A549 (cell line): ENCODE results near the gene GALR1. TPM values are rescaled to one million over a fixed set of nuclear protein-coding genes. Genes with fewer than 3 reads are reported as not detected.

Source experiments
- ATAC-seq, 2 experiments: fragments of 200-7000 bp in 1 of 2; fragments of >200 bp in 1 of 2; cut with Nextera tagmentation in 1 of 2; cut with Tn5 transposase in 1 of 2; 3 replicates each; pipeline versions ENCODE4 v1.8.0 to v1.9.1; 2018 to 2020; ENCODE audit warnings: mild to moderate bottlenecking in 1 of 2, moderate library complexity in 1 of 2
- CTCF ChIA-PET: fragments of 300-600 bp; sonication (Branson Sonifier 250); formaldehyde crosslinking; extraction: SDS; loops from one replicate; lab custom pipeline; 2021; ENCODE audit warnings: antibody characterized with exemption, inconsistent platforms; lab: Yijun Ruan, JAX
- POLR2A ChIA-PET: fragments of 350-600 bp; formaldehyde crosslinking; extraction: SDS; loops from one replicate; lab custom pipeline; 2021; ENCODE audit warnings: antibody characterized with exemption, inconsistent platforms; lab: Yijun Ruan, JAX
- DNase-seq, 2 experiments: peaks; one replicate each; pipeline versions ENCODE4 v3.0.0 to v3.0.0-alpha.2; 2011 to 2016; ENCODE audit warnings: low read depth in 1 of 2, low spot score in 1 of 2
- FAIRE-seq: peaks from 2 replicates; lab custom pipeline; 2011; peaks lifted over from hg19 to GRCh38; lab: Jason Lieb, UNC
- H3K27ac ChIP-seq, 2 experiments: fragments of >200 bp; sonication (Bioruptor Twin); formaldehyde crosslinking; 3 replicates each; pipeline ENCODE4 v1.5.1; 2016 to 2017
- H3K4me1 ChIP-seq: fragments of >200 bp; sonication (Bioruptor Twin); formaldehyde crosslinking; 3 replicates; pipeline ENCODE4 v1.6.1; 2016
- H3K4me2 ChIP-seq: fragments of >200 bp; sonication (Bioruptor Twin); formaldehyde crosslinking; 3 replicates; pipeline ENCODE4 v1.6.1; 2016
- H3K4me3 ChIP-seq: fragments of >200 bp; sonication (Bioruptor Twin); formaldehyde crosslinking; 3 replicates; pipeline ENCODE4 v1.5.1; 2016
- H3K9me3 ChIP-seq: fragments of >200 bp; sonication (Bioruptor Twin); formaldehyde crosslinking; 3 replicates; pipeline ENCODE4 v1.6.1; 2016
- ATOH8 ChIP-seq: fragments of 250-450 bp; sonication (Bioruptor Pico); IDR thresholded peaks from 2 replicates; pipeline ENCODE4 v1.5.0; 2020; ENCODE audit warnings: low read depth, mild to moderate bottlenecking, moderate library complexity
- CBX8 ChIP-seq: fragments of 200-600 bp; sonication (generic); IDR thresholded peaks from 2 replicates; pipeline ENCODE4 v1.6.1; 2016
- E2F6 ChIP-seq: IDR thresholded peaks from 2 replicates; pipeline ENCODE4 v1.6.1; 2012; ENCODE audit warnings: low read depth, borderline replicate concordance
- FOSB ChIP-seq: fragments of 250-450 bp; sonication (Bioruptor Pico); IDR thresholded peaks from 2 replicates; pipeline ENCODE4 v1.5.0; 2020; ENCODE audit warnings: mild to moderate bottlenecking, moderate library complexity
- HMGXB4 ChIP-seq: fragments of 250-450 bp; sonication (Bioruptor Pico); IDR thresholded peaks from 2 replicates; pipeline ENCODE4 v1.5.0; 2021; ENCODE audit warnings: mild to moderate bottlenecking, moderate library complexity, borderline replicate concordance
- HOXB5 ChIP-seq: fragments of 250-450 bp; sonication (Bioruptor Pico); IDR thresholded peaks from 2 replicates; pipeline ENCODE4 v1.5.0; 2020; ENCODE audit warnings: mild to moderate bottlenecking, moderate library complexity
- KDM5A ChIP-seq: fragments of 200-600 bp; sonication (generic); IDR thresholded peaks from 2 replicates; pipeline ENCODE4 v1.6.1; 2016; ENCODE audit warnings: antibody characterized with exemption, mild to moderate bottlenecking
- PBX3 ChIP-seq: IDR thresholded peaks from 2 replicates; pipeline ENCODE4 v1.6.1; 2012
- PHF8 ChIP-seq: fragments of 200-600 bp; sonication (generic); IDR thresholded peaks from 2 replicates; pipeline ENCODE4 v1.6.1; 2016; ENCODE audit warnings: low read depth, mild to moderate bottlenecking, antibody characterized with exemption, moderate library complexity, borderline replicate concordance
- POLR2A ChIP-seq: IDR thresholded peaks from 2 replicates; pipeline ENCODE4 v1.6.1; 2012; ENCODE audit warnings: mild to moderate bottlenecking, low read length
- RAD21 ChIP-seq, 2 experiments: fragments of >200 bp in 1 of 2; sonication (Bioruptor Twin) in 1 of 2; formaldehyde crosslinking in 1 of 2; IDR thresholded peaks in 1 of 2; conservative IDR thresholded peaks in 1 of 2; 2 replicates in 1 of 2; 3 replicates in 1 of 2; pipeline ENCODE4 v1.6.1; 2012 to 2018; ENCODE audit warnings: inconsistent platforms in 1 of 2
- SMC3 ChIP-seq: fragments of >200 bp; sonication (Bioruptor Twin); formaldehyde crosslinking; IDR thresholded peaks from 3 replicates; pipeline ENCODE4 v1.6.1; 2018; ENCODE audit warnings: inconsistent platforms
- SREBF2 ChIP-seq: fragments of 450-650 bp; IDR thresholded peaks from 2 replicates; pipeline ENCODE4 v1.6.1; 2014; ENCODE audit warnings: mild to moderate bottlenecking, moderate library complexity
- TFCP2L1 ChIP-seq: fragments of 250-450 bp; sonication (Bioruptor Pico); IDR thresholded peaks from 2 replicates; pipeline ENCODE4 v1.5.0; 2021; ENCODE audit warnings: mild to moderate bottlenecking
- ZC3H11A ChIP-seq: fragments of 450-650 bp; IDR thresholded peaks from 2 replicates; pipeline ENCODE4 v1.6.1; 2014; ENCODE audit warnings: antibody characterized with exemption, mild to moderate bottlenecking
- ZFP36 ChIP-seq: fragments of 450-650 bp; IDR thresholded peaks from 2 replicates; pipeline ENCODE4 v1.6.1; 2014; ENCODE audit warnings: borderline replicate concordance; ENCODE audit not compliant: partially characterized antibody
- ZSCAN20 ChIP-seq: fragments of 250-450 bp; sonication (Bioruptor Pico); IDR thresholded peaks from 2 replicates; pipeline ENCODE4 v1.8.0; 2022; ENCODE audit warnings: mild to moderate bottlenecking, moderate library complexity
- WGBS: methylation state at CpG from one replicate; pipeline ENCODE4 v1.1.6; 2017; ENCODE audit errors: missing lambda C conversion rate; 5-methylcytosine and 5-hydroxymethylcytosine counted together
- polyA plus RNA-seq, 4 experiments: library from polyadenylated mRNA; depleted of rRNA in 3 of 4; stranded (reverse); fragments of >200 nt; fragmentation: RNase III in 1 of 4; extraction: RNeasy Plus Mini Kit Qiagen cat#74134 plus additional on column Dnase treatment in 1 of 4; gene quantifications; 2 replicates in 3 of 4; 3 replicates in 1 of 4; pipeline ENCODE4 v1.2.3, GENCODE V29; 2011 to 2017
- TF ChIP-seq, protein P1 (sequence below): fragments of >200 bp; sonication (Bioruptor Twin); formaldehyde crosslinking; IDR thresholded peaks from 3 replicates; pipeline ENCODE4 v1.5.1; 2016
- TF ChIP-seq, protein P2 (sequence below): fragments of >200 bp; sonication (Bioruptor Twin); formaldehyde crosslinking; IDR thresholded peaks from 2 replicates; pipeline ENCODE4 v1.6.1; 2016

The GALR1 gene
- polyA plus RNA-seq, 2 of the 4 experiments (the other 2 are of a cell fraction): not detected

GRCh38 chr18:77321823-77322805, 72.5 kb downstream of the GALR1 start:
- CTCF ChIA-PET: no interaction called here

More at GRCh38 chr18:77321823-77322805, 72.5 kb downstream of the GALR1 start:
- Histone ChIP-seq H3K4me1 (no peaks in the 10 kb centered on the region), H3K9me3 (no peaks in the 10 kb centered on the region), H3K27ac (no peak overlapping the region), H3K4me2 (no peak overlapping the region), H3K4me3 (no peak overlapping the region)
- DNase-seq: no peak
- ATAC-seq: no peak
- POLR2A ChIA-PET: no interaction called here
- FAIRE-seq: no peak
- no peak for TF ChIP-seq SREBF2
- TF ChIP-seq CBX8: no peak
- no peak for TF ChIP-seq POLR2A
- no peak for TF ChIP-seq ZC3H11A
- no peak for TF ChIP-seq HMGXB4 (CRISPR knock-in tag)
- TF ChIP-seq KDM5A: no peak
- TF ChIP-seq, protein P1, sequence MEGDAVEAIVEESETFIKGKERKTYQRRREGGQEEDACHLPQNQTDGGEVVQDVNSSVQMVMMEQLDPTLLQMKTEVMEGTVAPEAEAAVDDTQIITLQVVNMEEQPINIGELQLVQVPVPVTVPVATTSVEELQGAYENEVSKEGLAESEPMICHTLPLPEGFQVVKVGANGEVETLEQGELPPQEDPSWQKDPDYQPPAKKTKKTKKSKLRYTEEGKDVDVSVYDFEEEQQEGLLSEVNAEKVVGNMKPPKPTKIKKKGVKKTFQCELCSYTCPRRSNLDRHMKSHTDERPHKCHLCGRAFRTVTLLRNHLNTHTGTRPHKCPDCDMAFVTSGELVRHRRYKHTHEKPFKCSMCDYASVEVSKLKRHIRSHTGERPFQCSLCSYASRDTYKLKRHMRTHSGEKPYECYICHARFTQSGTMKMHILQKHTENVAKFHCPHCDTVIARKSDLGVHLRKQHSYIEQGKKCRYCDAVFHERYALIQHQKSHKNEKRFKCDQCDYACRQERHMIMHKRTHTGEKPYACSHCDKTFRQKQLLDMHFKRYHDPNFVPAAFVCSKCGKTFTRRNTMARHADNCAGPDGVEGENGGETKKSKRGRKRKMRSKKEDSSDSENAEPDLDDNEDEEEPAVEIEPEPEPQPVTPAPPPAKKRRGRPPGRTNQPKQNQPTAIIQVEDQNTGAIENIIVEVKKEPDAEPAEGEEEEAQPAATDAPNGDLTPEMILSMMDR: no peak
- TF ChIP-seq PHF8: no peak
- no peak for TF ChIP-seq ATOH8 (CRISPR knock-in tag)
- no peak for TF ChIP-seq E2F6
- TF ChIP-seq FOSB (CRISPR knock-in tag): no peak
- TF ChIP-seq RAD21 (conservative IDR thresholded peaks at IDR 0.05 in 1 of 2, IDR thresholded peaks at IDR 0.05 in 1 of 2): no peak
- no peak for TF ChIP-seq HOXB5 (CRISPR knock-in tag)
- no peak for TF ChIP-seq ZFP36
- TF ChIP-seq PBX3: no peak
- no peak for TF ChIP-seq ZSCAN20 (CRISPR knock-in tag)
- no peak for TF ChIP-seq TFCP2L1 (CRISPR knock-in tag)
- TF ChIP-seq, protein P2, sequence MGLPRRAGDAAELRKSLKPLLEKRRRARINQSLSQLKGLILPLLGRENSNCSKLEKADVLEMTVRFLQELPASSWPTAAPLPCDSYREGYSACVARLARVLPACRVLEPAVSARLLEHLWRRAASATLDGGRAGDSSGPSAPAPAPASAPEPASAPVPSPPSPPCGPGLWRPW: no peak
- TF ChIP-seq SMC3: no peak
- 48% methylated on average over 18 of the region's 23 CpGs for WGBS
